Spleen (tissue), 11 donors: ENCODE measurements around the gene UTRN. TPM values are rescaled to one million over a fixed set of nuclear protein-coding genes. Genes with fewer than 3 reads are reported as not detected.

Experiments
- DNase-seq: peaks from one replicate; pipeline ENCODE4 v3.0.0-alpha.2; 2020
- H3K27ac ChIP-seq, 8 donors: fragments of 200-600 bp; sonication (generic) in 7 of 8; 1 replicate in 4 of 8; 2 replicates in 4 of 8; pipeline versions ENCODE4 v1.5.0 to v1.8.0; 2016 to 2021; ENCODE audit warnings: inconsistent platforms in 4 of 8, mild to moderate bottlenecking in 4 of 8, moderate library complexity in 1 of 8
- H3K27me3 ChIP-seq, 7 donors: fragments of 200-600 bp; sonication (generic) in 6 of 7; replicated peaks in 1 of 7; 1 replicate in 4 of 7; 2 replicates in 3 of 7; pipeline versions ENCODE4 v1.5.0 to v1.8.0; 2016 to 2021; ENCODE audit warnings: inconsistent platforms in 3 of 7, mild to moderate bottlenecking in 1 of 7
- H3K36me3 ChIP-seq, 6 donors: fragments of 200-600 bp; sonication (generic) in 5 of 6; 1 replicate in 4 of 6; 2 replicates in 2 of 6; pipeline versions ENCODE4 v1.5.0 to v1.8.0; 2016 to 2021; ENCODE audit warnings: inconsistent platforms in 2 of 6
- H3K4me1 ChIP-seq, 6 donors: fragments of 200-600 bp; sonication (generic) in 5 of 6; 1 replicate in 3 of 6; 2 replicates in 3 of 6; pipeline versions ENCODE4 v1.5.0 to v1.8.0; 2016 to 2021; ENCODE audit warnings: inconsistent platforms in 3 of 6
- H3K4me3 ChIP-seq, 8 donors: fragments of 200-600 bp; sonication (generic) in 7 of 8; 1 replicate in 4 of 8; 2 replicates in 4 of 8; pipeline versions ENCODE4 v1.5.0 to v1.8.0; 2016 to 2021; ENCODE audit warnings: inconsistent platforms in 4 of 8, mild to moderate bottlenecking in 4 of 8, moderate library complexity in 2 of 8
- H3K9me3 ChIP-seq, 8 donors: fragments of 200-600 bp; sonication (generic) in 7 of 8; 1 replicate in 4 of 8; 2 replicates in 4 of 8; pipeline versions ENCODE4 v1.5.0 to v1.8.0; 2016 to 2021; ENCODE audit warnings: inconsistent platforms in 4 of 8
- POLR2A ChIP-seq, 3 donors: fragments of 450-650 bp; IDR thresholded peaks; one replicate each; pipeline ENCODE4 v1.5.1; 2017; ENCODE audit warnings: antibody characterized with exemption in 3 of 3, mild to moderate bottlenecking in 1 of 3
- POLR2AphosphoS5 ChIP-seq, 3 donors: sonication (generic); formaldehyde crosslinking; IDR thresholded peaks; one replicate each; pipeline ENCODE4 v1.5.1; 2017; ENCODE audit warnings: antibody characterized with exemption in 3 of 3
- WGBS, 5 donors: extraction: QIAGEN DNeasy Blood & Tissue Kit in 3 of 5; methylation state at CpG; one replicate each; pipeline versions ENCODE4 v1.1.5 to v1.1.7; 2013 to 2018; 5-methylcytosine and 5-hydroxymethylcytosine counted together
- intact Hi-C: fragments of 100-400 bp; cut with DNase I; formaldehyde crosslinking; loops from one replicate; pipeline ENCODE4 v1.15.0; 2023; ENCODE audit warnings: low total_unique reads
- polyA plus RNA-seq, 3 donors: library from polyadenylated mRNA; stranded (reverse); fragments of 200-250 nt; gene quantifications; one replicate each; pipeline ENCODE4 v1.2.1, GENCODE V29; 2013
- total RNA-seq, 7 donors: library from RNA; depleted of rRNA in 3 of 7; stranded (reverse); fragments of >200 nt in 3 of 7; fragmentation: NEBNext Ultra II Directional in 4 of 7; extraction: Animal tissue kit (Norgen Biotek cat#: 25700) in 4 of 7; gene quantifications; one replicate each; pipeline versions ENCODE4 v1.1.0 to v1.2.1, GENCODE V29; 2016 to 2021
- TF ChIP-seq, protein P1 (sequence below), 11 experiments: fragments of 200-600 bp in 7 of 11; fragments of 450-650 bp in 4 of 11; sonication (generic) in 4 of 11; IDR thresholded peaks in 8 of 11; conservative IDR thresholded peaks in 3 of 11; 1 replicate in 7 of 11; 2 replicates in 4 of 11; pipeline versions ENCODE4 v1.4.0 to v1.8.0; 2016 to 2021; ENCODE audit warnings: antibody characterized with exemption in 11 of 11, inconsistent platforms in 4 of 11, mild to moderate bottlenecking in 1 of 11
- donor health status: healthy with polysubstance abuse.
- donor health status: DM: no; HTN: no; CAD: no; lungs with moderate emphysema.
- donor health status: DM: no; HTN: no; CAD: no.
- donor health status: Bipolar disorder and iron deficiency.
- donor health status: healthy.
- donor health status: DM: no; HTN: no; CAD: no.
- donor health status: DM: yes; HTN: yes; CAD: no.

Gene UTRN
- total and polyA plus RNA-seq, 10 donors: 15.4 to 539 (median 364) TPM

DNA sequence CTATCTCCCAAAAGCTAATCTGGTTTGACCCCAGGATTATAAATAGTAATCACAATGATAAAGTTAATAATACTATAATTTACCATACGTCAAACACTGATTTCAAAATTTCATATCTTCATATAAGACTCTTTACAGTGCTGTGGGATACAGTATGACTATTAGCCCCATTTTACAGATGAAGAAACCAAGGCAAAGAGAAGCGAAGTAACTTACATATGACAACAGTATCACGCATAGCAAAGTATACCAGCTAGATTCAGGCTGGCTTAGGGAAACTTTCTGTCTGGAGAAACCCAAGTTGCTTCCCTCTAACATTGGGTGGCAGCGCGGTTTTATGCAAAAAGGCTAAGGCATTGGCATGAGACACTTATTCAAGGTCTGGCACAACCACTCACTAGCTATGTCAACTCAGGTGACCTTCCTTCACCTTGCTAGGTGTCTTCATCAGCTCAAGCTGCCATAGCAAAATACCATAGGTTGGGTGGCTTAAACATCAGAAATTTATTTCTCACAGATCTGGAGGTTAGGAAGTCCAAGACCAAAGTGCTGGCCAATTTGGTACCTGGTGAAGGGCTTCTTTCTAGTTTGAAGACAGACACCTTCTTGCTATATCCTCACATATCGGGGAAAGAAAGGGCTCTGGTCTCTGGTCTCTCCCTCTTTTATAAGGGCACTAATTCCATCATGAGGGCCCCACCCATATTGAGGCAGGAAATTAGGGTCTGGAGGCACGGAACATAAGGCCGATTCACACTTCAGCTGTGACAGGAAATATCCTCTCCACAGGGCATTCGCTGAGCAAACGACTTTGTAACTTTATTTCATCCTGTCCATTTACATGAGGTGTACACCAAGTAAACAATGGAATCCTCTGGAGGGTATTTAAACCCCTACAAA is 22.4 kb upstream of the UTRN start:
- Histone ChIP-seq H3K36me3 (no peaks in the 10 kb centered on the region), H3K27ac (no peak overlapping the region), H3K27me3 (no peaks in the 10 kb centered on the region), H3K4me1 (peaks cover 12 to 22% (median 19%) of the 10 kb centered on the region in 6 donors), H3K4me3 (no peak overlapping the region), H3K9me3 (peaks cover 0 to 10% (median 7%) of the 10 kb centered on the region in 8 donors)
- no peak for DNase-seq
- 83 to 90% (median 87%) methylated on average over 9 to 10 of the region's 10 CpGs for WGBS, 5 donors
- intact Hi-C loops: no loop called here
- TF ChIP-seq, protein P1, sequence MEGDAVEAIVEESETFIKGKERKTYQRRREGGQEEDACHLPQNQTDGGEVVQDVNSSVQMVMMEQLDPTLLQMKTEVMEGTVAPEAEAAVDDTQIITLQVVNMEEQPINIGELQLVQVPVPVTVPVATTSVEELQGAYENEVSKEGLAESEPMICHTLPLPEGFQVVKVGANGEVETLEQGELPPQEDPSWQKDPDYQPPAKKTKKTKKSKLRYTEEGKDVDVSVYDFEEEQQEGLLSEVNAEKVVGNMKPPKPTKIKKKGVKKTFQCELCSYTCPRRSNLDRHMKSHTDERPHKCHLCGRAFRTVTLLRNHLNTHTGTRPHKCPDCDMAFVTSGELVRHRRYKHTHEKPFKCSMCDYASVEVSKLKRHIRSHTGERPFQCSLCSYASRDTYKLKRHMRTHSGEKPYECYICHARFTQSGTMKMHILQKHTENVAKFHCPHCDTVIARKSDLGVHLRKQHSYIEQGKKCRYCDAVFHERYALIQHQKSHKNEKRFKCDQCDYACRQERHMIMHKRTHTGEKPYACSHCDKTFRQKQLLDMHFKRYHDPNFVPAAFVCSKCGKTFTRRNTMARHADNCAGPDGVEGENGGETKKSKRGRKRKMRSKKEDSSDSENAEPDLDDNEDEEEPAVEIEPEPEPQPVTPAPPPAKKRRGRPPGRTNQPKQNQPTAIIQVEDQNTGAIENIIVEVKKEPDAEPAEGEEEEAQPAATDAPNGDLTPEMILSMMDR (IDR thresholded peaks at IDR 0.05 in 8 of 11, conservative IDR thresholded peaks at IDR 0.05 in 3 of 11): no peak
- TF ChIP-seq POLR2AphosphoS5 (IDR thresholded peaks at IDR 0.05) (no peak), POLR2A (IDR thresholded peaks at IDR 0.05) (no peak)

DNA sequence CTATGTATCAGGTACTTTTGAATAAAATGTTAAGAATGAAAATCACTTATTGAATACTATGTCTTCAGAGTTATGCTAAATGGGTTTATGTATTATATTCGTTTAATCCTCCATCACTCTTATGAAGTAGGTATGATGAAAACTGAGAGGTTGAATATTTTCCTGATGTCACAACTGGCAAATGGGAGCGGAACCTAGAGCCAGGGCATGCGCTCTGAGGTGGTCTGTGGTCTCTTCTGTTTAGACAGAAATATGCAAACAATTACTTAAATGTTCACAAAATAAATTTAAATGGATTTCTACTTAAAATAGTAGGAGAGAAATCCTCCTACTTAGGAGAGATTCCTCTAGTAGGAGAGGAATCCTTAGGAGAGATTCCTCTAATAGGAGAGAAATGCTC is 21.3 kb upstream of the UTRN start:
- WGBS, 5 donors: 81 to 98% (median 96%) methylated on average over 3 of the region's 3 CpGs
- Histone ChIP-seq H3K4me1 (peaks cover 12 to 22% (median 19%) of the 10 kb centered on the region in 6 donors), H3K9me3 (peaks cover 0 to 10% (median 7%) of the 10 kb centered on the region in 8 donors), H3K36me3 (no peaks in the 10 kb centered on the region), H3K4me3 (no peak overlapping the region), H3K27me3 (no peaks in the 10 kb centered on the region), H3K27ac (peak overlapping the region in 6 of 8 donors; percentile 2 to 39 (median 35))
- TF ChIP-seq, protein P1 (IDR thresholded peaks at IDR 0.05 in 8 of 11, conservative IDR thresholded peaks at IDR 0.05 in 3 of 11): no peak
- TF ChIP-seq POLR2AphosphoS5 (IDR thresholded peaks at IDR 0.05): no peak
- no peak for TF ChIP-seq POLR2A (IDR thresholded peaks at IDR 0.05)
- DNase-seq: no peak
- intact Hi-C loops: no loop called here

DNA sequence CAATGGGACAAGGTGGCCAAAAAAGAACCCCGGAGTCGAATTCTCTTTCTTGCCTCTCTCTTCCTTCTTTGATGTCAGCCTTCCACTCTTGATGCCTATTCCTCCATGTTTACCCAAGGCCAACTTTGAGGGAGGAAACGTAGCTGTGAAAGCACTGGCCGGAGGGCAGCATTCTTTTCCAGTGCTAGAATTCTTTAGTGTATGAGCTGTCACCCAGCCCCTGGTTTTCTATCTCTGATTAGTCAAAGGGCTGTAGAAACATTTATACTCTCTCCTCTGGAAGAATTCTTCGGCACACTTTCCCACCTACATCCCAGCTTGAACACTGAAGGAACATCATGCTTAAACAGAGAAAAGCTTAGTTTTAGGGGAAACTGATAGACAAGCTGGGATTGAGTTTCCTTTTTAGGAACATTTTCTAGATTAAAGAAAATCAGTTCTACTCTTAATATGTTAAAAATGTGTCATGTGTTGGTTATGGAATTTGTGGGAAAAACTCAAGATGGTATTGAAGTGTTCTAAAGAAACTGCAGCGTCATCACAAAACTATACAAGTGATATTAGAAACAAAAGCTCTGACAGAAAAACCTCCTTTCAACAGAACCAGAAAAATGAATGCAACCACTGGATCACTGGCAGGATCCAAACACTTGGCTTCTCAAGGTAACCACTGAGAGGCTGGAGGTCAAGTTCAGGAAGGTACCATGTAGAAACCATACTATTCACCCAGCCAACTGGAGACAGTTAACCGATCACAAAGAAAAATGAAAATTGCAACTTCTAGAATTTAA is 20.7 kb upstream of the UTRN start:
- peaks cover 0 to 10% (median 7%) of the 10 kb centered on the region in 8 donors for H3K9me3 ChIP-seq
- intact Hi-C loops: no loop called here
- H3K4me3 ChIP-seq: no peak overlapping the region
- H3K27me3 ChIP-seq: no peaks in the 10 kb centered on the region
- no peak for TF ChIP-seq POLR2AphosphoS5 (IDR thresholded peaks at IDR 0.05)
- TF ChIP-seq, protein P1 (IDR thresholded peaks at IDR 0.05 in 8 of 11, conservative IDR thresholded peaks at IDR 0.05 in 3 of 11): no peak
- no peak for TF ChIP-seq POLR2A (IDR thresholded peaks at IDR 0.05)
- no peaks in the 10 kb centered on the region for H3K36me3 ChIP-seq
- DNase-seq: no peak
- 75 to 85% (median 76%) methylated on average over 7 of the region's 7 CpGs for WGBS, 5 donors
- H3K27ac ChIP-seq: peak overlapping the region in 6 of 8 donors; percentile 2 to 39 (median 35)
- H3K4me1 ChIP-seq: peaks cover 12 to 22% (median 19%) of the 10 kb centered on the region in 6 donors

DNA sequence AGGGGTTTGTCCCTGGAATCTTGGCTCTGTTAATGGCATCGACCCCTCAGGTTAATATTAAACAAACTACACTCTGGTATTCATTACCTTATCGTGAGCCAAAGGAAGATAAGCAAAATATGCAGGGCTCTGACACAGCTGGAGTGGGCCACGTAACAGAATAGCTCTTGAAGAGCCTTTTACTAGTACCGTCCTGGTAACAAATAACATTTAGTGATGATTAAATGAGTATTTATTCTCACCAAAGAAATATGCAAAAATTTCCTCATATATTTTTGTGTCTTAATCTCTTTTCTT is 20.1 kb upstream of the UTRN start:
- DNase-seq: no peak
- peaks cover 0 to 10% (median 7%) of the 10 kb centered on the region in 8 donors for H3K9me3 ChIP-seq
- WGBS, 5 donors: 64 to 83% (median 73%) methylated on average over 4 of the region's 4 CpGs
- no peaks in the 10 kb centered on the region for H3K27me3 ChIP-seq
- no peak for TF ChIP-seq POLR2AphosphoS5 (IDR thresholded peaks at IDR 0.05)
- no peak overlapping the region for H3K4me3 ChIP-seq
- H3K27ac ChIP-seq: peak overlapping the region in 5 of 8 donors; percentile 2 to 39 (median 37)
- intact Hi-C loops: no loop called here
- peaks cover 12 to 22% (median 19%) of the 10 kb centered on the region in 6 donors for H3K4me1 ChIP-seq
- H3K36me3 ChIP-seq: no peaks in the 10 kb centered on the region
